Measurements from ENCODE around the gene NTSR1. TPM values are rescaled to one million over a fixed set of nuclear protein-coding genes. Genes with fewer than 3 reads are reported as not detected.

Gene NTSR1
- total and polyA plus RNA-seq, 2 of the 13 experiments (the other 11 are each of a cell fraction or from before 2014, with no cell fraction given): 0.09 to 0.12 TPM

DNA sequence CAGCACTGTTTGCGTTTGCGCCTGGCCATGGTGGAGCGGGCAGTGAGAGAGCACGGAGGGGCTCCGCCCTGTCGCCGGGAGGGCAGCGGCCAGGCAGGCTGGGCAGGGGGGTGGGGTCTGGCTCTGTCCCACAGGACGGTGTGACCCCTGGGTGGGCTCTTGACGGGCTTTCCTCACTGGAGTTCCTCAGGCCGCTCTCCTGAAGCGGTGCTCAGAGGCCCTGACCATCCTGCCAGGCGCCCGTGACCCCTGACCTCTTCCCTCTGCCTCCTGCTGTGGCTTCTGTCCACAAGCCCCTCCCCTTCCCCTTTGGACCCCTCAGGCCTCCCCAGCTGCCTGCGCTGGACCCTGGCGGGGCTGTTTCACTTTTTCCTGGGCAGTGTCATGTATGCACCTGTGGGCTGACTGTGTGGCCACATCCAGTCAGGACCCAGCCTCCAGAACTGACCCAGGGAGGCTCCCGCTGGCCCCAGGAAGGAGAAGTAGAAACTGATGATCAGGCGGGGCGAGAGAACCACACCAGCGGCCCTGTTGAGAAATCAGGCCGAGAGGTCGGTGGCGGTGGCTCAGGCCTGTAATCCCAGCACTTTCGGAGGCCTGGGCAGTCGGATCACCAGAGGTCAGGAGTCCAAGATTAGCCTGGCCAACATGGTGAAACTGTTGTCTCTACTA is 97.2 kb downstream of the NTSR1 start (continued):
- peak; percentile 91 for TF ChIP-seq KAT7 (CRISPR knock-in tag; IDR thresholded peaks at IDR 0.05; ENCODE audit: borderline replicate concordance)
- peak; percentile 77; the same call in 1 of the 3 replicates for TF ChIP-seq MXI1 (IDR thresholded peaks at IDR 0.05; ENCODE audit: borderline replicate concordance, low read depth, low read length)
- TF ChIP-seq JARID2 (CRISPR knock-in tag; IDR thresholded peaks at IDR 0.05; ENCODE audit: insufficient replicate concordance): peak; percentile 28
- peak; percentile 72; the same call in 1 of the 2 replicates for TF ChIP-seq ERF (CRISPR knock-in tag; IDR thresholded peaks at IDR 0.05)
- peak; percentile 79 for TF ChIP-seq ATF2 (CRISPR knock-in tag; IDR thresholded peaks at IDR 0.05)
- TF ChIP-seq ZNF777 (CRISPR knock-in tag; IDR thresholded peaks at IDR 0.05): peak; percentile 76
- no peak for TF ChIP-seq MZF1 (CRISPR knock-in tag; IDR thresholded peaks at IDR 0.05; ENCODE audit: borderline replicate concordance)
- TF ChIP-seq HMGA1 (CRISPR knock-in tag; conservative IDR thresholded peaks at IDR 0.05): no peak
- 0 out of 2 replicates have a peak, but pooled peaks have one; percentile 77 for TF ChIP-seq MLXIP (CRISPR knock-in tag; IDR thresholded peaks at IDR 0.05; ENCODE audit: borderline replicate concordance)
- TF ChIP-seq, protein P1, sequence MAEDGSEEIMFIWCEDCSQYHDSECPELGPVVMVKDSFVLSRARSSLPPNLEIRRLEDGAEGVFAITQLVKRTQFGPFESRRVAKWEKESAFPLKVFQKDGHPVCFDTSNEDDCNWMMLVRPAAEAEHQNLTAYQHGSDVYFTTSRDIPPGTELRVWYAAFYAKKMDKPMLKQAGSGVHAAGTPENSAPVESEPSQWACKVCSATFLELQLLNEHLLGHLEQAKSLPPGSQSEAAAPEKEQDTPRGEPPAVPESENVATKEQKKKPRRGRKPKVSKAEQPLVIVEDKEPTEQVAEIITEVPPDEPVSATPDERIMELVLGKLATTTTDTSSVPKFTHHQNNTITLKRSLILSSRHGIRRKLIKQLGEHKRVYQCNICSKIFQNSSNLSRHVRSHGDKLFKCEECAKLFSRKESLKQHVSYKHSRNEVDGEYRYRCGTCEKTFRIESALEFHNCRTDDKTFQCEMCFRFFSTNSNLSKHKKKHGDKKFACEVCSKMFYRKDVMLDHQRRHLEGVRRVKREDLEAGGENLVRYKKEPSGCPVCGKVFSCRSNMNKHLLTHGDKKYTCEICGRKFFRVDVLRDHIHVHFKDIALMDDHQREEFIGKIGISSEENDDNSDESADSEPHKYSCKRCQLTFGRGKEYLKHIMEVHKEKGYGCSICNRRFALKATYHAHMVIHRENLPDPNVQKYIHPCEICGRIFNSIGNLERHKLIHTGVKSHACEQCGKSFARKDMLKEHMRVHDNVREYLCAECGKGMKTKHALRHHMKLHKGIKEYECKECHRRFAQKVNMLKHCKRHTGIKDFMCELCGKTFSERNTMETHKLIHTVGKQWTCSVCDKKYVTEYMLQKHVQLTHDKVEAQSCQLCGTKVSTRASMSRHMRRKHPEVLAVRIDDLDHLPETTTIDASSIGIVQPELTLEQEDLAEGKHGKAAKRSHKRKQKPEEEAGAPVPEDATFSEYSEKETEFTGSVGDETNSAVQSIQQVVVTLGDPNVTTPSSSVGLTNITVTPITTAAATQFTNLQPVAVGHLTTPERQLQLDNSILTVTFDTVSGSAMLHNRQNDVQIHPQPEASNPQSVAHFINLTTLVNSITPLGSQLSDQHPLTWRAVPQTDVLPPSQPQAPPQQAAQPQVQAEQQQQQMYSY (CRISPR knock-in tag; IDR thresholded peaks at IDR 0.05): no peak
- peak; percentile 90 for TF ChIP-seq NKX3-1 (CRISPR knock-in tag; IDR thresholded peaks at IDR 0.05)
- no peak; the same call in none of the 2 replicates for TF ChIP-seq ZNF564 (CRISPR knock-in tag; IDR thresholded peaks at IDR 0.05)
- TF ChIP-seq PCBP1 (IDR thresholded peaks at IDR 0.05; ENCODE audit: borderline replicate concordance, low read depth, low read length): 0 out of 2 replicates have a peak, but pooled peaks have one; percentile 93
- TF ChIP-seq, protein P2, sequence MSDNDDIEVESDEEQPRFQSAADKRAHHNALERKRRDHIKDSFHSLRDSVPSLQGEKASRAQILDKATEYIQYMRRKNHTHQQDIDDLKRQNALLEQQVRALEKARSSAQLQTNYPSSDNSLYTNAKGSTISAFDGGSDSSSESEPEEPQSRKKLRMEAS (IDR thresholded peaks at IDR 0.05): peak; percentile 81; the same call in 1 of the 2 replicates
- TF ChIP-seq, protein P3, sequence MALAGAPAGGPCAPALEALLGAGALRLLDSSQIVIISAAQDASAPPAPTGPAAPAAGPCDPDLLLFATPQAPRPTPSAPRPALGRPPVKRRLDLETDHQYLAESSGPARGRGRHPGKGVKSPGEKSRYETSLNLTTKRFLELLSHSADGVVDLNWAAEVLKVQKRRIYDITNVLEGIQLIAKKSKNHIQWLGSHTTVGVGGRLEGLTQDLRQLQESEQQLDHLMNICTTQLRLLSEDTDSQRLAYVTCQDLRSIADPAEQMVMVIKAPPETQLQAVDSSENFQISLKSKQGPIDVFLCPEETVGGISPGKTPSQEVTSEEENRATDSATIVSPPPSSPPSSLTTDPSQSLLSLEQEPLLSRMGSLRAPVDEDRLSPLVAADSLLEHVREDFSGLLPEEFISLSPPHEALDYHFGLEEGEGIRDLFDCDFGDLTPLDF (CRISPR knock-in tag; IDR thresholded peaks at IDR 0.05): peak; percentile 47; the same call in 1 of the 2 replicates
- TF ChIP-seq AGO2 (optimal IDR thresholded peaks at IDR 0.05; ENCODE audit: low read depth, low read length): peak; percentile 84
- TF ChIP-seq POLR2G (IDR thresholded peaks at IDR 0.05; ENCODE audit: low read depth, low read length): peak; percentile 75; the same call in 1 of the 2 replicates
- TF ChIP-seq MYNN (CRISPR knock-in tag; IDR thresholded peaks at IDR 0.05; ENCODE audit: low read depth): 0 out of 2 replicates have a peak, but pooled peaks have one; percentile 8
- TF ChIP-seq ZNF878 (CRISPR knock-in tag; IDR thresholded peaks at IDR 0.05): peak; percentile 68; the same call in 1 of the 2 replicates
- TF ChIP-seq SMARCE1 (IDR thresholded peaks at IDR 0.05; ENCODE audit: borderline replicate concordance): no peak
